OCI-LY1 (cell line): ENCODE measurements around the gene RPGRIP1L.

Experiments used
- EZH2 ChIP-seq: fragments of 200-600 bp; sonication (generic), shearing (Covaris generic); IDR thresholded peaks from 2 replicates; pipeline ENCODE4 v1.8.0; 2017; ENCODE audit warnings: borderline replicate concordance, mixed run types, mild to moderate bottlenecking, antibody characterized with exemption, low read length, moderate library complexity, mixed read lengths
- TF ChIP-seq, protein P1 (sequence below): fragments of 200-600 bp; sonication (generic), shearing (Covaris generic); IDR thresholded peaks from 2 replicates; pipeline ENCODE4 v1.5.1; 2017; ENCODE audit warnings: mild to moderate bottlenecking, antibody characterized with exemption, low read length, moderate library complexity, mixed read lengths

DNA sequence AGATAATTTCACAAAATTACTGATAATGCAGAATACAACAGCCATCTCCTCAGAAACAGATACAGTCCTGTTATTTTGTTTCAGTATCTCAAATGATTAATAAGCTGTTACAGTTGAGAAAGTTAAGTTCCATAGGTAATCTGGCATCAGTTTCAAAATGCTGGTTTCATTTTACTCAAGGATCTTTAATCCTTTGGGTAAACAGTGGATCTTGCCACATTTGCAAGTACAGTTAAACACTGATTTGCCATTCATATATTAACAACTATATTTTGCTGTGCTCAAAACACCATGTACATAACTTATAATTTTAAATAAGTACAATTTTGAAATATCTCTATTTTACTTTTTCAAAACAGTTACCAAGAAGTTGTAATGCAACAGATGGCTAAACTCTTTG lies 31.2 kb downstream of the RPGRIP1L start:
- TF ChIP-seq, protein P1, sequence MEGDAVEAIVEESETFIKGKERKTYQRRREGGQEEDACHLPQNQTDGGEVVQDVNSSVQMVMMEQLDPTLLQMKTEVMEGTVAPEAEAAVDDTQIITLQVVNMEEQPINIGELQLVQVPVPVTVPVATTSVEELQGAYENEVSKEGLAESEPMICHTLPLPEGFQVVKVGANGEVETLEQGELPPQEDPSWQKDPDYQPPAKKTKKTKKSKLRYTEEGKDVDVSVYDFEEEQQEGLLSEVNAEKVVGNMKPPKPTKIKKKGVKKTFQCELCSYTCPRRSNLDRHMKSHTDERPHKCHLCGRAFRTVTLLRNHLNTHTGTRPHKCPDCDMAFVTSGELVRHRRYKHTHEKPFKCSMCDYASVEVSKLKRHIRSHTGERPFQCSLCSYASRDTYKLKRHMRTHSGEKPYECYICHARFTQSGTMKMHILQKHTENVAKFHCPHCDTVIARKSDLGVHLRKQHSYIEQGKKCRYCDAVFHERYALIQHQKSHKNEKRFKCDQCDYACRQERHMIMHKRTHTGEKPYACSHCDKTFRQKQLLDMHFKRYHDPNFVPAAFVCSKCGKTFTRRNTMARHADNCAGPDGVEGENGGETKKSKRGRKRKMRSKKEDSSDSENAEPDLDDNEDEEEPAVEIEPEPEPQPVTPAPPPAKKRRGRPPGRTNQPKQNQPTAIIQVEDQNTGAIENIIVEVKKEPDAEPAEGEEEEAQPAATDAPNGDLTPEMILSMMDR = no peak
- TF ChIP-seq EZH2 = no peak
